ENCODE measurements around the gene NOTCH2.
"Not testable (repeated sequence)": the region's sequence is repeated elsewhere in the genome, so short reads cannot be mapped to it uniquely, and the experiment has no call there.

NOTCH2 gene

GRCh38 chr1:119996731-119997312 lies 72.6 kb downstream of the NOTCH2 start:
- Mint-ChIP-seq H3K27ac (peak overlapping the region; percentile 55 to 93 (median 71)), H3K36me3 (ENCODE audit: low read depth) (peaks cover 19% of the 10 kb centered on the region)
- H3K4me1 Mint-ChIP-seq; H3K27me3 Mint-ChIP-seq (ENCODE audit: low read depth); H3K9me3 Mint-ChIP-seq; H3K4me3 Mint-ChIP-seq: not testable (repeated sequence)

GRCh38 chr1:119995975-119996374 lies 73.5 kb downstream of the NOTCH2 start:
- not testable (repeated sequence) for H3K4me1 Mint-ChIP-seq; H3K27me3 Mint-ChIP-seq (ENCODE audit: low read depth); H3K9me3 Mint-ChIP-seq; H3K4me3 Mint-ChIP-seq
- Mint-ChIP-seq H3K27ac (peak overlapping the region; percentile 55 to 74 (median 65)), H3K36me3 (ENCODE audit: low read depth) (peaks cover 14% of the 10 kb centered on the region)

- Mint-ChIP-seq H3K27me3 (ENCODE audit: low read depth) (no peaks in the 10 kb centered on the region), H3K4me3 (no peak overlapping the region), H3K36me3 (ENCODE audit: low read depth) (peaks cover 48% of the 10 kb centered on the region), H3K9me3 (peaks cover 3% of the 10 kb centered on the region), H3K4me1 (peaks cover 43% of the 10 kb centered on the region), H3K27ac (peak overlapping the region in 2 of 3 experiments; percentile 66 to 87)
- TF ChIP-seq CTCF (IDR thresholded peaks at IDR 0.05; ENCODE audit: unreplicated experiment in 3 of 3) = no peak
Measured at GRCh38 chr1:119988306-119989062, 81.0 kb downstream of the NOTCH2 start.

GRCh38 chr1:119987686-119988085 lies 81.8 kb downstream of the NOTCH2 start:
- H3K27me3 Mint-ChIP-seq (ENCODE audit: low read depth) = no peaks in the 10 kb centered on the region
- peak overlapping the region in 2 of 3 experiments; percentile 66 to 87 for H3K27ac Mint-ChIP-seq
- peaks cover 50% of the 10 kb centered on the region for H3K36me3 Mint-ChIP-seq (ENCODE audit: low read depth)
- no peak for TF ChIP-seq CTCF (IDR thresholded peaks at IDR 0.05; ENCODE audit: unreplicated experiment in 3 of 3)
- peaks cover 43% of the 10 kb centered on the region for H3K4me1 Mint-ChIP-seq
- peaks cover 3% of the 10 kb centered on the region for H3K9me3 Mint-ChIP-seq
- no peak overlapping the region for H3K4me3 Mint-ChIP-seq

GRCh38 chr1:119987112-119987511 lies 82.3 kb downstream of the NOTCH2 start:
- peaks cover 3% of the 10 kb centered on the region for H3K9me3 Mint-ChIP-seq
- H3K4me3 Mint-ChIP-seq = peak overlapping the region in 1 of 3 experiments; percentile 9

GRCh38 chr1:119986007-119986497 lies 83.4 kb downstream of the NOTCH2 start:
- Mint-ChIP-seq H3K4me1 (peaks cover 43% of the 10 kb centered on the region), H3K27me3 (ENCODE audit: low read depth) (no peaks in the 10 kb centered on the region), H3K27ac (peak overlapping the region in 2 of 3 experiments; percentile 76 to 89), H3K9me3 (peaks cover 3% of the 10 kb centered on the region), H3K36me3 (ENCODE audit: low read depth) (peaks cover 51% of the 10 kb centered on the region), H3K4me3 (no peak overlapping the region)
- TF ChIP-seq CTCF (IDR thresholded peaks at IDR 0.05; ENCODE audit: unreplicated experiment in 3 of 3) = no peak

More at GRCh38 chr1:119987112-119987511, 82.3 kb downstream of the NOTCH2 start:
- Mint-ChIP-seq H3K4me1 (peaks cover 43% of the 10 kb centered on the region), H3K27ac (peak overlapping the region in 2 of 3 experiments; percentile 44 to 89), H3K36me3 (ENCODE audit: low read depth) (peaks cover 51% of the 10 kb centered on the region), H3K27me3 (ENCODE audit: low read depth) (no peaks in the 10 kb centered on the region)
- TF ChIP-seq CTCF (IDR thresholded peaks at IDR 0.05; ENCODE audit: unreplicated experiment in 3 of 3) = no peak
